GM18505 (cell line): ENCODE measurements around the gene SLC7A10.

Source experiments
- ATAC-seq: cut with Tn5 transposase; IDR thresholded peaks from one replicate; pipeline ENCODE4 v1.9.1; 2021; ENCODE audit not compliant: unreplicated experiment
- POLR2A ChIP-seq: IDR thresholded peaks from 4 replicates; pipeline ENCODE4 v1.6.1; 2011; ENCODE audit warnings: borderline replicate concordance; ENCODE audit not compliant: insufficient read depth, insufficient read length; ENCODE audit errors: extremely low read depth

SLC7A10 gene

DNA sequence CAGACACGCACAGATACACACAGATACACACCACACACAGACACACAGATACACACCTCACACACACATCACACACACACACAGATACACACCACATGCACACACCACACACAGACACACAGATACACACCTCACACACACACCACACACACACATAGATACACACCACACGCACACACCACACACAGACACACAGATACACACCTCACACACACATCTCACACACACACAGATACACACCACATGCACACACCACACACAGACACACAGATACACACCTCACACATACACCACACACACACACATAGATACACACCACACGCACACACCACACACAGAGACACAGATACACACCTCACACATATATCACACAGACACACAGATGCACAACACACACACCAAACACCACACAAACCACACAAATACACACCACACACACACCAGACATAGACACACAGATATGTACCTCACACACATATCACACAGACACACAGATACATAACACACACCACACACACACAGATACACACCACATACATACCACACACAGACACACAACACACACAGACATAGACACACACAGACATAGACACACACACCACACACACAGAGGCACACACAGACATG is 24.2 kb upstream of the SLC7A10 start:
- TF ChIP-seq POLR2A: no peak
- ATAC-seq: no peak

- ATAC-seq: no peak
Measured at GRCh38 chr19:33248954-33249613, 23.4 kb upstream of the SLC7A10 start.

DNA sequence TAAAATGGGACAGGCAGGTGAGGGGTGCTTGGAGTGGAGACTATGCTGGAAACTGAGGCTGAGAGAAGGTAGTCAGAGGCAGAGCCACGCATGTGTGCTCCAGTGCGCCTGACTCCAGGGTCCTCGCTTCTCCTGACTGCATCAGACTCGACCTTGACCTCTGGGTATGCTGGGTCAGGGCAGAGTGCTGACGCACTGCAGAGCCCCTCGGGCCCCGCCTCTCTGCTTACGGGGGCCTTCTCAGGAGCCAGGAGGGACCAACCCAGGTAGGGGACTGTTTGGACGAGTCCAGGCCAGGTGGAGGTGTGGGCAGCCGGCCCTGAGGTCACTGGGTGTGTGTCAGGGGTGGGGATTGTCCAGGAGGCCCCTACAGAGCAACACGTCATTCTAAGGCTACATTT is 22.9 kb upstream of the SLC7A10 start:
- no peak for TF ChIP-seq POLR2A
- ATAC-seq: no peak

More at GRCh38 chr19:33248954-33249613, 23.4 kb upstream of the SLC7A10 start:
- no peak for TF ChIP-seq POLR2A

DNA sequence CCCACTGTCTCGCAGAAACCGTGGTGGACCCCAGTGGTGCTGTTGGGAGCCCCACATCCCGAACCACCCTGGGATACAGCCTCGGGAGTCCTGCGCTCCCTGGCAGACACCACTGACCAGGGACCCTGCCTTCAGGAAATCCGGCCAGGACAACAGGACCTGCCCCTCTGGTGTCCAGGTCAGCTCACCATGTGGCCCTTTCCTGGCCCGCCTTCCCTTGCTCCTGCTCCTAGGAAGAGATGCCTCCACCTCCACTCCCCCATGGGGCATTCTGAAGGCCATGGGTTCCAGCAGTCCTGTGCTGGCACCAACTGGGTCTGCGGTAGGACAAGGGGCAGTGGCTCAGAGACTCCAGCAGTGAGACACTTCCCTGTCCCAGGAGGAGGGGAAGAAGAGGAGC is 22.5 kb upstream of the SLC7A10 start:
- no peak for ATAC-seq

GRCh38 chr19:33247441-33247819 is 21.8 kb upstream of the SLC7A10 start:
- TF ChIP-seq POLR2A: no peak
- ATAC-seq: no peak

More for the DNA sequence above, 22.5 kb upstream of the SLC7A10 start:
- TF ChIP-seq POLR2A: no peak

DNA sequence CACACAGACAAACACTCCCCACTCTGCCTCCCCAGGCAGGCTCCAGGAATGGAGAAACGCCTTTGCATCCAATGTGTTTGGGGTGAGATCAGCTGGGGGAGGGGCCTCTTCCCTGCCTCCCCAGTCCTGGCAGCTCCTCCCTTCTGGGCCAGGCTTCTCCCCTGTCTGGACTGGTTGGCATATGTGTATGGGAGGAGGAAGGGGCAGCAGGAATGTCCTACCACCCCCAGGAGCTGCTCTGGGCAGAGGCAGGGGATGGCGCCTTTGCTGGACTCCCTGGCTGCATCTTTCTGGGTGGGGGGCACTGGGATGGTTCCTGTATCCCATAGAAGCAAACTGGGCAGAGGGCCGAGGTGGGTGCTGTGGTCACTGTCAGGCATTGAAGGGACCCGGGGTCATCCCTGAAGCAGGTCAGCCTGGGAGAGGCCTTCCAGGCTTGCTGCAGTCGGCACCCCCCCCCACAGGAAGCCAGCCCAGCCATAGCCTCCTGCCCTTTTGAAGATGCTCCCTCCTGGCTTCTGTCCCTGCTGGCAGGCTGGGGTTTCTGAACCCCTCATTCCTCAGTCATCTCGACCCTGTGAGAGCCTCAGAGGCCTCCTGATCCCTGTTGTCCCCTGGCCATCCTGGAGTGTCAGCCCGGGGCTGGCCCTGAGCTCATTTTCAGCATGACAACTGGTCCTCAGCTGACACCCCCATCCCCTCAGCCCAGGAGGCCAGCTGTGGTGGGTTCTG is 21.2 kb upstream of the SLC7A10 start:
- TF ChIP-seq POLR2A: no peak
- no peak for ATAC-seq

DNA sequence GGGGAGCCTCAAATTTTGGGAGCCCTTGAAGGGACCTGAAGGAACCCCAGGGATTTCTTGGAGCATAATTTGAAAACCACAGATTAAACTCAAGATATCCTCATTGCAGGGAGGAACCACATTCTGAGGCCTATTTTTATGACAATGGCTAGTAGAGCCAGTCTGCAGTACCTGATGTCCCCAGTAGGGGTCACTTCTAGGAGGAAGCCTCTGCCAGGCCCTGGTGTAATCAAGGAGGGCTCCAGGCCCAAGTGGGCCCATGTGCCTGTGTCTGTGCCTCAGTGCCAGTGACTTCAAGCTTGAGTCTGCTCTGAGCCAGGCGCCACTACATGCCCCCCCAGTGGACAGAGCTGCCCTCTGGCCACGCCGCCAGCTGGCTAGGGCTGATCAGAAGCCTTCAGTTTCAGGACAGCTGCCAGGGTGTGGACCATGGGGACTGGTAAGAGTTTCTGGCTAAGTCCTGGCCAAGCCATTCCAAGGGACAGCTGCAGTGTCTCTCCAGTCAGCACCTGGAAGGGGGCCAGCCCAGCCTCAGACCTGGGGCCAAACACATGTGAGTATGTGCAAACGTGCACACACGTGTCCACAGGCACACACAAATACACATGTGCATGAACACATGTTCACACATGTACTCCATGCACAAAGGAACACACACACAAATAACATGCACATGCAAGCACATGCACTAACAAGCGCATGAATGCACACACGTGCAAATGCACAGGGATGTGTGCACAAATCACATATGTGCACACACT is 20.5 kb upstream of the SLC7A10 start:
- no peak for ATAC-seq
- no peak for TF ChIP-seq POLR2A

DNA sequence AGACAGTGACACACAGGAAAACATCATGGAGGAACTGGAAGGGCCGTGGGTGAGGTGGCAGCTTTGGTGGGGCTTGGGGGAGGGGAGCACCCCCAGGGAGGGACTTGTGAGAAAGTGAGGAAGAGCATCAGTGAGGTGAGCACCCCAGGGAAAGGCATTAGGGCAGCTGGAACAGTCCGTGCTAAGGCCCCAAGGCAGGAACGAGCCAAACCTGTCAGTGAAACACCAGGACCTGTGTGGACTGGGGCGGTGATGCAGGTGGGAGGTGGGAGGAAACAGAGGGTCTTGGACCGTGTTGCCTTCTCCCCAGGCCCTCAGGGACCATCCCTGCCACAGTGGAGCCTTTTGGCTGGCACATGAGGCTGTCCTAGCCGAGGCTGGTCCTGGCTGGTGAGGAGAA is 17.3 kb upstream of the SLC7A10 start:
- ATAC-seq: no peak
- TF ChIP-seq POLR2A: no peak

DNA sequence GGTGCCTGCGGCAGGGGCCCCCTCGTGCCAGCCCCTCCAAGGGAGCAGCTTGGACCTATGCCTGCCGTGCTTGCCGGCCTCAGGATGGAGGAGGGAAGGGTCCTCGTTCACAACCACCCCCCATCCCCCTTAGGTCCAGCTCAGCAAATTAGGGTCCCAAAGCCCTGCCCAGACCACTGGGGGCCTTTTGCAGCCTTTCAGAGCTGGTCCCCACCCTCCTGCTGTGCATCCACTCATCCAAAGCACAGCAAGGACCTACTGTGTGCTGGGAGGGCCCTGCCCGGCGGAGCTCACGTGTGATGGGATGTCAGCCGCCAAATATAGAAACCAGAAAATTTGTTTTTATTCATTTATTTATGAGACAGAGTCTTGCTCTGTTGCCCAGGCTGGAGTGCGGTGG is 16.5 kb upstream of the SLC7A10 start:
- no peak for TF ChIP-seq POLR2A
- no peak for ATAC-seq

- no peak for TF ChIP-seq POLR2A
- no peak for ATAC-seq
Measured at GRCh38 chr19:33241530-33242101, 16.0 kb upstream of the SLC7A10 start.

GRCh38 chr19:33241091-33241529 is 15.5 kb upstream of the SLC7A10 start:
- ATAC-seq: no peak
- no peak for TF ChIP-seq POLR2A

GRCh38 chr19:33240181-33240771 is 14.6 kb upstream of the SLC7A10 start:
- ATAC-seq: no peak
- no peak for TF ChIP-seq POLR2A
